Tibial artery (tissue), 4 donors: ENCODE data around the gene RELL1.

ENCODE experiments used
- DNase-seq, 2 donors: peaks; one replicate each; pipeline ENCODE4 v3.0.0-alpha.2; 2019
- H3K27ac ChIP-seq, 2 donors: fragments of 200-600 bp; sonication (generic) in 1 of 2; 1 replicate in 1 of 2; 2 replicates in 1 of 2; pipeline ENCODE4 v1.5.1; 2018 to 2019; ENCODE audit warnings: mild to moderate bottlenecking in 1 of 2
- H3K27me3 ChIP-seq, 2 donors: fragments of 200-600 bp; sonication (generic) in 1 of 2; one replicate each; pipeline versions ENCODE4 v1.5.1 to v1.6.0; 2016 to 2019
- H3K36me3 ChIP-seq, 3 donors: fragments of 200-600 bp; sonication (generic) in 2 of 3; one replicate each; pipeline ENCODE4 v1.5.1; 2016 to 2019; ENCODE audit warnings: mild to moderate bottlenecking in 2 of 3
- H3K4me1 ChIP-seq, 4 donors: fragments of 200-600 bp; sonication (generic) in 2 of 4; 1 replicate in 3 of 4; 2 replicates in 1 of 4; pipeline ENCODE4 v1.5.1; 2016 to 2019
- H3K4me3 ChIP-seq, 2 donors: fragments of 200-600 bp; sonication (generic) in 1 of 2; 1 replicate in 1 of 2; 2 replicates in 1 of 2; pipeline ENCODE4 v1.5.1; 2018 to 2019; ENCODE audit warnings: mild to moderate bottlenecking in 2 of 2
- H3K9me3 ChIP-seq, 3 donors: fragments of 200-600 bp; sonication (generic) in 1 of 3; one replicate each; pipeline ENCODE4 v1.5.1; 2016 to 2019
- CTCF ChIP-seq, 2 experiments: fragments of 200-600 bp in 1 of 2; fragments of 450-650 bp in 1 of 2; IDR thresholded peaks; one replicate each; pipeline ENCODE4 v1.5.1; 2017 to 2019; ENCODE audit warnings: antibody characterized with exemption in 2 of 2, mild to moderate bottlenecking in 1 of 2, moderate library complexity in 1 of 2
- intact Hi-C: fragments of 100-400 bp; cut with DNase I; formaldehyde crosslinking; loops from one replicate; pipeline ENCODE4 v1.15.0; 2023; ENCODE audit warnings: low total_unique reads

The RELL1 gene

GRCh38 chr4:37620176-37620575, 66.0 kb downstream of the RELL1 start:
- no peak for TF ChIP-seq CTCF (IDR thresholded peaks at IDR 0.05)
- Histone ChIP-seq H3K4me1 (no peaks in the 10 kb centered on the region), H3K27me3 (no peaks in the 10 kb centered on the region), H3K27ac (no peak overlapping the region), H3K9me3 (no peaks in the 10 kb centered on the region), H3K36me3 (peaks cover 0 to 4% (median 0%) of the 10 kb centered on the region in 3 donors), H3K4me3 (no peak overlapping the region)
- intact Hi-C loops, result no loop called here
- no peak for DNase-seq

GRCh38 chr4:37615720-37616063, 70.5 kb downstream of the RELL1 start:
- peaks cover 0 to 9% (median 4%) of the 10 kb centered on the region in 3 donors for H3K36me3 ChIP-seq
- H3K27ac ChIP-seq, result no peak overlapping the region
- TF ChIP-seq CTCF (IDR thresholded peaks at IDR 0.05), result no peak
- H3K4me1 ChIP-seq, result no peaks in the 10 kb centered on the region
- no peaks in the 10 kb centered on the region for H3K27me3 ChIP-seq
- H3K9me3 ChIP-seq, result no peaks in the 10 kb centered on the region
- no peak for DNase-seq
- intact Hi-C loops, result no loop called here
- no peak overlapping the region for H3K4me3 ChIP-seq

GRCh38 chr4:37615059-37615719, 71.0 kb downstream of the RELL1 start:
- H3K36me3 ChIP-seq, result peaks cover 0 to 9% (median 4%) of the 10 kb centered on the region in 3 donors
- no peaks in the 10 kb centered on the region for H3K27me3 ChIP-seq
- H3K9me3 ChIP-seq, result no peaks in the 10 kb centered on the region
- DNase-seq, result no peak
- TF ChIP-seq CTCF (IDR thresholded peaks at IDR 0.05), result no peak
- no peak overlapping the region for H3K4me3 ChIP-seq
- intact Hi-C loops, result no loop called here
- no peak overlapping the region for H3K27ac ChIP-seq
- no peaks in the 10 kb centered on the region for H3K4me1 ChIP-seq

- no peak overlapping the region for H3K27ac ChIP-seq
- H3K9me3 ChIP-seq, result no peaks in the 10 kb centered on the region
- no peak for DNase-seq
- no peaks in the 10 kb centered on the region for H3K27me3 ChIP-seq
- no peak overlapping the region for H3K4me3 ChIP-seq
- no peaks in the 10 kb centered on the region for H3K4me1 ChIP-seq
- TF ChIP-seq CTCF (IDR thresholded peaks at IDR 0.05), result no peak
- intact Hi-C loops, result no loop called here
- peaks cover 0 to 14% (median 6%) of the 10 kb centered on the region in 3 donors for H3K36me3 ChIP-seq
These were observed 73.4 kb downstream of the RELL1 start for GRCh38 chr4:37612811-37613210.

- no peak for DNase-seq
- intact Hi-C loops, result no loop called here
- Histone ChIP-seq H3K4me3 (no peak overlapping the region), H3K36me3 (peaks cover 0 to 14% (median 6%) of the 10 kb centered on the region in 3 donors), H3K4me1 (no peaks in the 10 kb centered on the region), H3K9me3 (no peaks in the 10 kb centered on the region), H3K27me3 (no peaks in the 10 kb centered on the region), H3K27ac (no peak overlapping the region)
- TF ChIP-seq CTCF (IDR thresholded peaks at IDR 0.05), result no peak
These were observed 76.5 kb downstream of the RELL1 start for GRCh38 chr4:37609626-37610025.

GRCh38 chr4:37607018-37607417, 79.2 kb downstream of the RELL1 start:
- Histone ChIP-seq H3K27ac (no peak overlapping the region), H3K27me3 (no peaks in the 10 kb centered on the region), H3K36me3 (peaks cover 0 to 6% (median 5%) of the 10 kb centered on the region in 3 donors), H3K4me3 (no peak overlapping the region), H3K4me1 (no peaks in the 10 kb centered on the region), H3K9me3 (no peaks in the 10 kb centered on the region)
- DNase-seq, result no peak
- intact Hi-C loops, result no loop called here
- no peak for TF ChIP-seq CTCF (IDR thresholded peaks at IDR 0.05)
